WERI-Rb-1 (cell line): ENCODE measurements around the gene SNAP47.

Experiments
- DNase-seq: peaks from one replicate; pipeline ENCODE4 v3.0.0-alpha.2; 2020
- H3K27ac ChIP-seq: fragments of 250-450 bp; sonication (Bioruptor Pico); 2 replicates; pipeline ENCODE4 v1.5.1; 2020; ENCODE audit warnings: mild to moderate bottlenecking, moderate library complexity
- H3K27me3 ChIP-seq: fragments of 250-450 bp; sonication (Bioruptor Pico); 2 replicates; pipeline ENCODE4 v1.5.1; 2021; ENCODE audit warnings: mild to moderate bottlenecking, low read depth, moderate library complexity; ENCODE audit not compliant: insufficient read depth, severe bottlenecking
- H3K36me3 ChIP-seq: fragments of 250-450 bp; sonication (Bioruptor Pico); 2 replicates; pipeline ENCODE4 v1.5.1; 2020; ENCODE audit warnings: mild to moderate bottlenecking, moderate library complexity
- H3K4me3 ChIP-seq: 2 replicates; pipeline ENCODE4 v1.5.1; 2011; ENCODE audit warnings: low read depth, mild to moderate bottlenecking, control low read depth, low read length
- H3K9me3 ChIP-seq: fragments of 250-450 bp; sonication (Bioruptor Pico); 2 replicates; pipeline ENCODE4 v1.5.1; 2021; ENCODE audit warnings: mild to moderate bottlenecking, moderate library complexity; ENCODE audit not compliant: severe bottlenecking
- TF ChIP-seq, protein P1 (sequence below): IDR thresholded peaks from 2 replicates; pipeline ENCODE4 v1.5.1; 2011; ENCODE audit warnings: low read depth, mild to moderate bottlenecking, control low read depth, inconsistent platforms, low read length

SNAP47 gene

DNA sequence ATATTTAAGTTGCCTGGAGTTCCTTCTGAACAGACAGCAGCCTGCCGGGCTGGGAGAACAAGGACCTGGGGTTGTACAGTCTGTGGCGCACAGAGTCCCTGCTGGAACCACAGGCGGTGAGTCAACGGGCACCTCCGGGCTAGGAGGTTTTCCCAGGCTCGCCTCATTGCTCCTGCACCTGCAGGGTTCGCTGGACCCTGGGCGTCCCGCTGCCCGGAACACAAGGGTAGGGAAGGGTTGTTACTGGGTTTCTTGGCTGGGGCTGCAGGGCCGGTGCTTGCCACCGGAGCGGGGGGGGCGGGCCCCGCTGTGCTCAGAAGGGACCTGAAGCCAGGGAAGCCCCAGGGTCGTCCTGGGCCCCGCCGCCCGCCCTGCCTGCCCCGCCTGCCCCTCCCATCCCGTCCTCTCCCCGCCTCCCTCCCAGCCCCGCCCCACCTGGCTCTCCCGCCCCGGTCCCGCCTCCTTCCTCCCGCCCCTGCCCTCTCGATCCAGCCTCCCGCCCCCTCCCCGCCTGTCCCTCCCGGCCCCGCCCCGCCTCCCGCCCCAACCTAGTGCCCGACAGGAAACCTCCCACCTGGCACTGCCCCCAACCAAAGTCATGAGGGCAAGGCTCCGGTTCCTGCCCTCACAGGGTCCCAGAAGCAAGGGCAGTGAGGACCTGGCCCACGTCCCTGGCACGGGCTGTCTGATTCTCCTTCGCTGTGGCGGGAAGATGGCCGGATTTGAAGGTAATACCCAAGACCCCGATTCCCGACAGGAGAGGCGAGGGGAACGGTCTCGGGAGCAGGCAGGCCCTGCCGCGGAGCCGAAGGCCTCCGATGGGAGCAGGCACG is 7.0 kb upstream of the SNAP47 start:
- H3K9me3 ChIP-seq, result no peaks in the 10 kb centered on the region
- no peaks in the 10 kb centered on the region for H3K36me3 ChIP-seq
- peak overlapping the region; percentile 50 for H3K4me3 ChIP-seq
- H3K27me3 ChIP-seq, result no peaks in the 10 kb centered on the region
- H3K27ac ChIP-seq, result 0 out of 2 replicates have a peak overlapping the region, but pooled peaks have one; percentile 1
- TF ChIP-seq, protein P1, sequence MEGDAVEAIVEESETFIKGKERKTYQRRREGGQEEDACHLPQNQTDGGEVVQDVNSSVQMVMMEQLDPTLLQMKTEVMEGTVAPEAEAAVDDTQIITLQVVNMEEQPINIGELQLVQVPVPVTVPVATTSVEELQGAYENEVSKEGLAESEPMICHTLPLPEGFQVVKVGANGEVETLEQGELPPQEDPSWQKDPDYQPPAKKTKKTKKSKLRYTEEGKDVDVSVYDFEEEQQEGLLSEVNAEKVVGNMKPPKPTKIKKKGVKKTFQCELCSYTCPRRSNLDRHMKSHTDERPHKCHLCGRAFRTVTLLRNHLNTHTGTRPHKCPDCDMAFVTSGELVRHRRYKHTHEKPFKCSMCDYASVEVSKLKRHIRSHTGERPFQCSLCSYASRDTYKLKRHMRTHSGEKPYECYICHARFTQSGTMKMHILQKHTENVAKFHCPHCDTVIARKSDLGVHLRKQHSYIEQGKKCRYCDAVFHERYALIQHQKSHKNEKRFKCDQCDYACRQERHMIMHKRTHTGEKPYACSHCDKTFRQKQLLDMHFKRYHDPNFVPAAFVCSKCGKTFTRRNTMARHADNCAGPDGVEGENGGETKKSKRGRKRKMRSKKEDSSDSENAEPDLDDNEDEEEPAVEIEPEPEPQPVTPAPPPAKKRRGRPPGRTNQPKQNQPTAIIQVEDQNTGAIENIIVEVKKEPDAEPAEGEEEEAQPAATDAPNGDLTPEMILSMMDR, result no peak
- DNase-seq, result peak; percentile 72

DNA sequence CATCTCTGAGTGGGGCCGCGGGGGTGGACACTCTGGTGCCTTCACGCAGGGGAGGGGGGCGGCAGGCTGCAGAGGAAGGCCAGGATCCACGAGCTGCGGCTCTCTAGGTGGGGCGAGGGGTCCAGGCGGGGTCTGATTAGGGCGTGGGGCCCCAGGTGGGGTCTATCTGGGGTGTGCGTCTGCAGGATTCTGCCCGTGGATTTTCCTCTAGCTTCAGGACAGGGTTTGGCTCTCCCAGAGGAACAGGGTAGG is 6.4 kb upstream of the SNAP47 start:
- no peak for DNase-seq
- Histone ChIP-seq H3K27me3 (no peaks in the 10 kb centered on the region), H3K27ac (no peak overlapping the region), H3K9me3 (no peaks in the 10 kb centered on the region), H3K36me3 (no peaks in the 10 kb centered on the region), H3K4me3 (peak overlapping the region; percentile 50)
- TF ChIP-seq, protein P1, result no peak

DNA sequence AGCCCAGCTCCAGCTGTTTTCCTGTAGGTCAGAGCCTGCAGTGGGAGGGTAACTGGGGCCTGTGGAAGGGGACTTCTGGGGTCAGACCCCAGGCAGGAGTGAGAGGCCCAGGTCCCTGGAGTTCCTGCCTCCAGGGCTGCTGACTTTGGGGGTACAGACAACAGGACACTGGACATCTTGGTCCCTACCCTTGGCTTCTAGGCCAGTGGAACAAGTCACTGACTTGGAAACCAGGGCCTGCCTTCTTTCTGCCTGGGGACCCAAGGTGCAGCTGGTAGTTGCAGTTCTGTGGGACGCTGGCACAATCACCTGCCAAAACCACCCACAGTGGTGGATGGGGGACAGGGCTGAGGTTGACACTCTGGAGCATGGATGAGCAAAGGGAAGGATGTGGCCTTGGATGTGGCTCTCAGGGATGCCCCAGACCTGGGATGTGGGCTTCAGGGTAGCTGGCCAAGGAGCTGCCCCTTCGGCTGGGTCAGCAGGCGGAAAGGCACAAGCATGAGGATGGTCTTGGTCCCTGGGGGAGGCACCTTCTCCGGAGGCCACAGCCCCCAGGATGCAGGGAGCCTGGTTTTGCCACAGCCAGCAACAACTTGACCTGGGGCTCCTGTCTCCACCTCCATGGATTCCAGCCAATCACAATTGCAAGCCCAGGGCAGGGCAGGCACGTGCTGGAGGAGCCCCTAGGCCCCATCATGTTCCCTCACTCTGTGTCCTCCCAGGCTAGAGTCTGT is 5.9 kb upstream of the SNAP47 start:
- no peak overlapping the region for H3K27ac ChIP-seq
- H3K36me3 ChIP-seq, result no peaks in the 10 kb centered on the region
- peak overlapping the region; percentile 50 for H3K4me3 ChIP-seq

DNA sequence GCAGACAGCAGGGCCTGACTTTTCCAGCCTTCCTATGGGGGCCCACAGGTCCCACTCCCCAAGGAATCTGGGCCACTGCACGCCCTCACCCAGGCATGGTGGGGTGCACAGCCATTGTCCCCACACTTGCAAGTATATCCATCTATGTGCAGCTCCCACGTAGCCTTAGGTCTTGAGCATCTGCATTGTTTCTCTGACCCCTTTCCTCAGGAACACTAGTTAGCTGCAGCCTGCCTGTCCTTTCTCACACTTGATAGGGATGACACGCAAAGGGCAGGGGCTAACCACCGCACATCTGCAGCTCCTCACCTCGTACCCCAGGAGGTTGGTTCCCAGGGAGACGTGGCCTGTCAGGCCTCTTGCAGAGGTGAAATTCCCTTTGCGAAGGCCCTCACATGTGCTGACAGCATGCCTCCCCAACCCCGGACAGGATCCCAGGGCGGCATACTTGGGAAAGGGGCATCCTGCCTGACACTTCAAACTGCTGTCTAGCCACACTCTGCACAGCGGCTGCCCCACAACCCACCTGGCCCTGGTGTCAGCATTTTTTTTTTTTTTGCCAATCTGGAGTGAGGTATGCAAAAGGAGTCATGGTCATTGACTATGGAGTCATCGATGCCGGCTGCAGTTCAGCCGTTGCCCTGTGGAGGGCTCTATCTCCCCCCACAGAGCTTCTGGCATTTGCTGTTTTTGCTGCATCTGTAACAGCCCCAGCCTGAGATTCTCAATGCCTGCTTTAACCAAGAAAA is 5.2 kb upstream of the SNAP47 start:
- Histone ChIP-seq H3K9me3 (no peaks in the 10 kb centered on the region), H3K36me3 (no peaks in the 10 kb centered on the region), H3K27ac (no peak overlapping the region), H3K27me3 (no peaks in the 10 kb centered on the region), H3K4me3 (no peak overlapping the region)
- TF ChIP-seq, protein P1, result peak; percentile 70
- DNase-seq, result no peak

More for the DNA sequence above, 5.9 kb upstream of the SNAP47 start:
- Histone ChIP-seq H3K27me3 (no peaks in the 10 kb centered on the region), H3K9me3 (no peaks in the 10 kb centered on the region)
- TF ChIP-seq, protein P1, result no peak
- no peak for DNase-seq

DNA sequence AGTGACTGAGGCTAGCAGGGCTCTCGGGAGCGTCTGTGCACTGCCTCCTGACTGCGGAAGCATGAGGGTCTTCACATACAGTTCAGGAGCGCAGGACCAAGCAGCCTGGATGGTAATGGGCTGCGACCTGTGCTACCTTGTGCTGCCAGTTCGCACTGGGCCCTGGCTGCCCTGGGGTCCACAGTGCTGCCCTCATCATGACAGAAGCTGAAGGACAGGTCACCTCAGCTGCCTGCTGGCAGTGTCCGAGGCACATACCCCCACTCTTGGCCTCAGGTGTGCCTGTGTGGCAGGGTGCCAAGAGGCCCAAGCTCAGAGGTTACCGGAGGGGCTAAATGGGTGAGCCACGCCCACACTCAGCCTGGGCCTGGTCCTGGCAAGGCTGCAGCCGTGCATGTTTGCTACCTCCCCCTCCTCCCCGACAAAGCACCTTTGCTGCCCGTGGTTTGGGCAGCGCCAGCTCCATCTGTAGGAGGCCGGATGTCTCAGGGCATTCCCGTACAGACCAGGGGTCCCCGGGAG is 4.5 kb upstream of the SNAP47 start:
- H3K27me3 ChIP-seq, result no peaks in the 10 kb centered on the region
- no peak overlapping the region for H3K4me3 ChIP-seq
- DNase-seq, result no peak
- H3K36me3 ChIP-seq, result no peaks in the 10 kb centered on the region
- H3K27ac ChIP-seq, result no peak overlapping the region
- TF ChIP-seq, protein P1, result no peak
- H3K9me3 ChIP-seq, result no peaks in the 10 kb centered on the region
